ENCODE data around the gene HAUS1. TPM values are rescaled to one million over a fixed set of nuclear protein-coding genes. Genes with fewer than 3 reads are reported as not detected.

The HAUS1 gene
- total and polyA plus RNA-seq, 7 donors: 24.0 to 62.1 (median 26.8) TPM

DNA sequence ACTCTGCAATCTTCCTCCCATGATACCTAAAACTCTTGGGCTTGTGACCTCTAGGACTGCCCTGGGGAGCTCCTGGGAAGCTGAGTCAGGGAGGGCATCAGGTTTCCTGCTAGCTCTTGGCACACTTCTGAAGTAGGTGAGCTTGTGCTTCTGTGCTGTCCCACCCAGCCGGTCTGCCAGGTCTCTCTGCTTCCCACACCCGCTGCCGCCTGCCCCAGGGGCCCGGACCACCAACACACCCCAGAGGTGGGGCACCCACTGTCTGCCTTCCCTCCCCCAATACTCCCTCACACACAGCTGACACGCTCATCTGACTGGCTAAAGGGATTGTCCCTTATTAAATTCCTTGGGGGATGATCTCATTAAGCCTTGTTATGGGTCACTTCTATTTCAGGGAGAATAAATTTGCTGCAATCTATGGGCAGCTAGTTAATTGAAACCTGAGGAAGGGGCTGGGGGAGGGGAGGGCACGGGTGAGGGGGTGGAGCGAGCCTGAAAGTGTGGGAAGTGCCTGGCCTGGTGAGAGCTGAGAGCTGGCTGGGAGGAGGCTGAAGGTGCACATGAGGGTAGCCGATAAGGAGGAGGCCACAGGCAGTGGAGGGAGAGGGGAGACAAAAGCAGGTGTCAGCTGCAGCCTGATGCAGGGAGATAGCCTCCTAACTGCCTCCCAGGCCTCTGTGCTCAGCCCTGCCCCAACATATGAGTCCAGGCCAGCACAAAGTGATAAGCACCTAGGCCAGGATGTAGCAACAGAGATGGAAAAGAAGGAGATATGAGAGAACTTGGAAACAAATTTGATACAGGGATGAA, 48.8 kb downstream of the HAUS1 start:
- intact Hi-C loops (cut with DNase I): no loop called here

DNA sequence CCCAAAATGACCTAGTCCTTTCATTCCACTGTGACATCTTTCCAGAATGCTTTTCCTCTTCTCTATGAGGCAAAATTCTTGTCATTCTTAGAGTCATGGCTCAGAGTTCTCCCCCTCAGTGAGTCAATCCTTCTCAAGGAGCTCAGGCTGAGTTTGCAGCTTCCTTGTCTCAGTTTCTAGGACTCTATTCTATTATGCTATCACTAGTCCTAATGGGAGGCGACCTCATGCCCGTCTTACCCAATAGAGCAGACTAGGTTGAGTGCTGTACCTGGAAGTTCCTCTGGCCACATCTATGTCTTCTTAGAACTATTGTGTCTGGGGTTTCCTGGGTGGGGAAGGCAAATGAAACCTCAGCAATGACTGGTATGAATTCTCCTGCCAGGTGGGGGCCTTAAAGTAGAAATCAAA, 51.5 kb downstream of the HAUS1 start:
- intact Hi-C loops (cut with DNase I): no loop called here
- Histone ChIP-seq H3K4me3 (no peak overlapping the region), H3K36me3 (no peaks in the 10 kb centered on the region), H3K27ac (no peak overlapping the region), H3K4me1 (no peaks in the 10 kb centered on the region), H3K9me3 (no peaks in the 10 kb centered on the region), H3K27me3 (no peaks in the 10 kb centered on the region)
- no peak for DNase-seq
- TF ChIP-seq POLR2A (IDR thresholded peaks at IDR 0.05): no peak
- TF ChIP-seq POLR2AphosphoS5 (IDR thresholded peaks at IDR 0.05): no peak
- TF ChIP-seq EP300 (IDR thresholded peaks at IDR 0.05): no peak
- TF ChIP-seq, protein P1, sequence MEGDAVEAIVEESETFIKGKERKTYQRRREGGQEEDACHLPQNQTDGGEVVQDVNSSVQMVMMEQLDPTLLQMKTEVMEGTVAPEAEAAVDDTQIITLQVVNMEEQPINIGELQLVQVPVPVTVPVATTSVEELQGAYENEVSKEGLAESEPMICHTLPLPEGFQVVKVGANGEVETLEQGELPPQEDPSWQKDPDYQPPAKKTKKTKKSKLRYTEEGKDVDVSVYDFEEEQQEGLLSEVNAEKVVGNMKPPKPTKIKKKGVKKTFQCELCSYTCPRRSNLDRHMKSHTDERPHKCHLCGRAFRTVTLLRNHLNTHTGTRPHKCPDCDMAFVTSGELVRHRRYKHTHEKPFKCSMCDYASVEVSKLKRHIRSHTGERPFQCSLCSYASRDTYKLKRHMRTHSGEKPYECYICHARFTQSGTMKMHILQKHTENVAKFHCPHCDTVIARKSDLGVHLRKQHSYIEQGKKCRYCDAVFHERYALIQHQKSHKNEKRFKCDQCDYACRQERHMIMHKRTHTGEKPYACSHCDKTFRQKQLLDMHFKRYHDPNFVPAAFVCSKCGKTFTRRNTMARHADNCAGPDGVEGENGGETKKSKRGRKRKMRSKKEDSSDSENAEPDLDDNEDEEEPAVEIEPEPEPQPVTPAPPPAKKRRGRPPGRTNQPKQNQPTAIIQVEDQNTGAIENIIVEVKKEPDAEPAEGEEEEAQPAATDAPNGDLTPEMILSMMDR (IDR thresholded peaks at IDR 0.05): no peak
- WGBS, 2 donors: 64 to 85% methylated on average over 2 of the region's 2 CpGs

More for the DNA sequence above, 48.8 kb downstream of the HAUS1 start:
- Histone ChIP-seq H3K27me3 (no peaks in the 10 kb centered on the region), H3K9me3 (no peaks in the 10 kb centered on the region), H3K36me3 (no peaks in the 10 kb centered on the region), H3K4me3 (no peak overlapping the region), H3K27ac (no peak overlapping the region), H3K4me1 (no peaks in the 10 kb centered on the region)
- TF ChIP-seq POLR2AphosphoS5 (IDR thresholded peaks at IDR 0.05): no peak
- TF ChIP-seq, protein P1 (IDR thresholded peaks at IDR 0.05): no peak
- TF ChIP-seq EP300 (IDR thresholded peaks at IDR 0.05): no peak
- no peak for TF ChIP-seq POLR2A (IDR thresholded peaks at IDR 0.05)
- DNase-seq: no peak
- WGBS, 2 donors: 74 to 78% methylated on average over 8 of the region's 8 CpGs

DNA sequence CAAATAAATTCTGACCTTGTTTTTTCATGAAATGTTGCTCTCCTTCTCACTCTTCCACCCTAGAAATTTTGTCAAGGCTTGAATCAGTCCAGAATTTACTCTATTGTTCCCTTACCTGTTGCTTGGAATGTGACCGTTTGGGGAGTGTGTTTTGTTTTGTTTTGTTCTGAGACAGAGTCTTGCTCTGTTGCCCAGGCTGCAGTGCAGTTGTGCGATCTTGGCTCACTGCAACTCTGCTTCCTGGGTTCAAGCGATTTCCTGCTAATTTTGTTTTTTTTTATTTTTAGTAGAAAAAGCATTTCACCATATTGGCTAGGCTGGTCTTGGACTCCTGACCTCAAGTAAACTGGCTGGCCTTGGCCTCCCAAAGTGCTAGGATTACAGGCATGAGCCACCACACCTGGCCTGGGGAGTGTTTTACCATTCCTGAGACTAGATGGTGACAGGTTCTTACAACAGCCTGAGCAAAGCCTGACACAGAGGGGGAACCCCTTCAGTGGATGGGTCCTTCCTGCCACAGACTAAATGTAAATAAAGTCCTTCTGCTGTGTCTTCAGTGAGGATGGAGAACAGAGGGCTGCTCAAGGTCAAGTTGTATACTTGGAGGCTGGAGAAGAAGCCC, 52.0 kb downstream of the HAUS1 start:
- Histone ChIP-seq H3K36me3 (no peaks in the 10 kb centered on the region), H3K9me3 (no peaks in the 10 kb centered on the region), H3K27ac (no peak overlapping the region), H3K27me3 (no peaks in the 10 kb centered on the region), H3K4me1 (no peaks in the 10 kb centered on the region), H3K4me3 (no peak overlapping the region)
- DNase-seq: no peak
- 54 to 85% methylated on average over 3 of the region's 3 CpGs for WGBS, 2 donors
- TF ChIP-seq POLR2A (IDR thresholded peaks at IDR 0.05) (no peak), EP300 (IDR thresholded peaks at IDR 0.05) (no peak), POLR2AphosphoS5 (IDR thresholded peaks at IDR 0.05) (no peak)
- TF ChIP-seq, protein P1 (IDR thresholded peaks at IDR 0.05): no peak
- intact Hi-C loops (cut with DNase I): no loop called here

DNA sequence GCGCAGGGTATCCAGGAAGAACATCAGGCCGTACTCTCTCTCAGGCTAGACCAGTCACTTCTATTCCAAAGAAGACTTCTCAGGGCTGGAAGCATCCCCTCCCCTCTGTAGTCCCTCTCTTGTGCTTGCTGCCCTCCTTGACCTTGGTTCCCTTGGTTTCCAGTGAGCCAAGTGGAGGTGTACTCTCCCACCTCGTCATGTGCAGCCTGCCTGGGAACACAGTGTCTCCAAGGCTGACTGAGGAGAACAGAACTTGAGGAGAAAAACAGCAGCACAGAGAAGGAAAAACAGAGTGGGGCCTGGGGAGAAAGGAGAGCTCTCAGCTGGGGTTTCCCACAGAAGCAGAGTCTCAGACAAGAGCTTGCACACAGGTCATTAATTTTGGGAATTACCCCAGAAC, 52.7 kb downstream of the HAUS1 start:
- 94 to 96% methylated on average over 3 of the region's 3 CpGs for WGBS, 2 donors
- Histone ChIP-seq H3K27me3 (no peaks in the 10 kb centered on the region), H3K36me3 (no peaks in the 10 kb centered on the region), H3K27ac (no peak overlapping the region), H3K9me3 (no peaks in the 10 kb centered on the region), H3K4me1 (no peaks in the 10 kb centered on the region), H3K4me3 (no peak overlapping the region)
- no peak for DNase-seq
- TF ChIP-seq POLR2AphosphoS5 (IDR thresholded peaks at IDR 0.05) (no peak), EP300 (IDR thresholded peaks at IDR 0.05) (no peak), POLR2A (IDR thresholded peaks at IDR 0.05) (no peak)
- TF ChIP-seq, protein P1 (IDR thresholded peaks at IDR 0.05): no peak
- intact Hi-C loops (cut with DNase I): no loop called here
